Panc1 (cell line): Measurements from ENCODE around the gene CDC42EP3. TPM values are rescaled to one million over a fixed set of nuclear protein-coding genes. Genes with fewer than 3 reads are reported as not detected.

Source experiments
- ATAC-seq: fragments of 200-7000 bp; cut with Tn5 transposase; 2 replicates; pipeline ENCODE4 v1.9.1; 2020; ENCODE audit warnings: mild to moderate bottlenecking, moderate library complexity
- BruUV-seq: library from RNA; stranded (reverse); fragments of 400-500 nt; replicated peaks from 2 replicates; lab custom pipeline; 2021; lab: Mats Ljungman, UMichigan
- CTCF ChIA-PET: fragments of 300-600 bp; sonication (Branson Sonifier 250); formaldehyde crosslinking; loops from one replicate; lab custom pipeline; 2022; ENCODE audit warnings: antibody characterized with exemption; lab: Charles Lee
- POLR2A ChIA-PET: fragments of 300-600 bp; sonication (Branson Sonifier 250); formaldehyde crosslinking; loops from one replicate; lab custom pipeline; 2022; ENCODE audit warnings: antibody characterized with exemption; lab: Charles Lee
- DNase-seq: peaks from one replicate; pipeline ENCODE4 v3.0.0-alpha.2; 2010; ENCODE audit warnings: low read depth, low spot score
- H3K27ac ChIP-seq: 2 replicates; pipeline ENCODE4 v1.5.1; 2011; ENCODE audit warnings: mild to moderate bottlenecking, low read length, inconsistent platforms
- H3K27me3 ChIP-seq: fragments of 200-500 bp; sonication (Bioruptor generic); 2 replicates; pipeline ENCODE4 v1.6.0; 2014; ENCODE audit warnings: low read length, inconsistent platforms; ENCODE audit not compliant: control insufficient read depth, insufficient read depth
- H3K36me3 ChIP-seq: fragments of 200-500 bp; sonication (Bioruptor generic); 2 replicates; pipeline ENCODE4 v1.5.1; 2014; ENCODE audit warnings: inconsistent platforms, mild to moderate bottlenecking, low read length, moderate library complexity; ENCODE audit not compliant: control insufficient read depth, insufficient read depth
- H3K4me1 ChIP-seq: 2 replicates; pipeline ENCODE4 v1.5.1; 2011; ENCODE audit warnings: inconsistent platforms, mild to moderate bottlenecking, low read length, moderate library complexity; ENCODE audit not compliant: control insufficient read depth, insufficient read depth
- H3K4me3 ChIP-seq, 2 experiments: 2 replicates each; pipeline ENCODE4 v1.5.1; 2011 to 2012; ENCODE audit warnings: low read depth in 2 of 2, low read length in 2 of 2, mild to moderate bottlenecking in 2 of 2, inconsistent platforms in 1 of 2, moderate library complexity in 1 of 2
- H3K9me3 ChIP-seq: fragments of 200-500 bp; sonication (Bioruptor generic); 2 replicates; pipeline ENCODE4 v1.5.1; 2014; ENCODE audit warnings: low read depth, mild to moderate bottlenecking, inconsistent platforms, low read length, moderate library complexity; ENCODE audit not compliant: control insufficient read depth, insufficient read depth
- CTCF ChIP-seq: fragments of 450-650 bp; IDR thresholded peaks from 2 replicates; pipeline ENCODE4 v1.5.1; 2017; ENCODE audit warnings: mild to moderate bottlenecking
- POLR2AphosphoS5 ChIP-seq: IDR thresholded peaks from 2 replicates; pipeline ENCODE4 v1.6.1; 2012; ENCODE audit warnings: mild to moderate bottlenecking, low read depth, low read length, moderate library complexity
- SIN3A ChIP-seq: IDR thresholded peaks from 2 replicates; pipeline ENCODE4 v1.6.1; 2012; ENCODE audit warnings: low read depth, mild to moderate bottlenecking, low read length, moderate library complexity, borderline replicate concordance; ENCODE audit not compliant: insufficient read depth
- TCF7L2 ChIP-seq: IDR thresholded peaks from 2 replicates; pipeline ENCODE4 v1.6.1; 2011; ENCODE audit warnings: mild to moderate bottlenecking, low read depth, low read length, inconsistent platforms
- in situ Hi-C: cut with HindIII; loops from 2 replicates; pipeline ENCODE4 v1.10.0; 2016; ENCODE audit warnings: low sequenced_read_pairs, low pct_unique_long_range_greater_than_20kb
- intact Hi-C: fragments of 100-400 bp; cut with micrococcal nuclease; formaldehyde crosslinking; loops from one replicate; pipeline ENCODE4 v1.10.0; 2022; ENCODE audit not compliant: unreplicated experiment
- total RNA-seq: library from RNA; stranded (reverse); gene quantifications from one replicate; pipeline ENCODE4 v1.2.1, GENCODE V29; 2021; ENCODE audit not compliant: unreplicated experiment
- TF ChIP-seq, protein P1 (sequence below), 2 experiments: IDR thresholded peaks; 2 replicates each; pipeline ENCODE4 v1.6.1; 2011 to 2012; ENCODE audit warnings: low read depth in 2 of 2, control low read depth in 1 of 2, low read length in 1 of 2, mild to moderate bottlenecking in 1 of 2, moderate library complexity in 1 of 2; ENCODE audit not compliant: insufficient read depth in 1 of 2

Gene CDC42EP3
- total RNA-seq, 1 experiment from 2014 or later = 6.1 TPM

GRCh38 chr2:37635504-37636380 is 35.7 kb downstream of the CDC42EP3 start:
- ATAC-seq (no peak), DNase-seq (no peak)
- in situ Hi-C loops (no loop called here), intact Hi-C loops (no loop called here)
- Histone ChIP-seq H3K4me1 (no peaks in the 10 kb centered on the region), H3K27me3 (no peaks in the 10 kb centered on the region; the same call in 1 of the 2 replicates), H3K4me3 (no peak overlapping the region), H3K27ac (no peak overlapping the region), H3K9me3 (no peaks in the 10 kb centered on the region), H3K36me3 (no peaks in the 10 kb centered on the region)
- CTCF ChIA-PET = no interaction called here
- BruUV-seq = no TSS peak
- POLR2A ChIA-PET = no interaction called here
- TF ChIP-seq POLR2AphosphoS5 (no peak), TCF7L2 (no peak)
- TF ChIP-seq, protein P1, sequence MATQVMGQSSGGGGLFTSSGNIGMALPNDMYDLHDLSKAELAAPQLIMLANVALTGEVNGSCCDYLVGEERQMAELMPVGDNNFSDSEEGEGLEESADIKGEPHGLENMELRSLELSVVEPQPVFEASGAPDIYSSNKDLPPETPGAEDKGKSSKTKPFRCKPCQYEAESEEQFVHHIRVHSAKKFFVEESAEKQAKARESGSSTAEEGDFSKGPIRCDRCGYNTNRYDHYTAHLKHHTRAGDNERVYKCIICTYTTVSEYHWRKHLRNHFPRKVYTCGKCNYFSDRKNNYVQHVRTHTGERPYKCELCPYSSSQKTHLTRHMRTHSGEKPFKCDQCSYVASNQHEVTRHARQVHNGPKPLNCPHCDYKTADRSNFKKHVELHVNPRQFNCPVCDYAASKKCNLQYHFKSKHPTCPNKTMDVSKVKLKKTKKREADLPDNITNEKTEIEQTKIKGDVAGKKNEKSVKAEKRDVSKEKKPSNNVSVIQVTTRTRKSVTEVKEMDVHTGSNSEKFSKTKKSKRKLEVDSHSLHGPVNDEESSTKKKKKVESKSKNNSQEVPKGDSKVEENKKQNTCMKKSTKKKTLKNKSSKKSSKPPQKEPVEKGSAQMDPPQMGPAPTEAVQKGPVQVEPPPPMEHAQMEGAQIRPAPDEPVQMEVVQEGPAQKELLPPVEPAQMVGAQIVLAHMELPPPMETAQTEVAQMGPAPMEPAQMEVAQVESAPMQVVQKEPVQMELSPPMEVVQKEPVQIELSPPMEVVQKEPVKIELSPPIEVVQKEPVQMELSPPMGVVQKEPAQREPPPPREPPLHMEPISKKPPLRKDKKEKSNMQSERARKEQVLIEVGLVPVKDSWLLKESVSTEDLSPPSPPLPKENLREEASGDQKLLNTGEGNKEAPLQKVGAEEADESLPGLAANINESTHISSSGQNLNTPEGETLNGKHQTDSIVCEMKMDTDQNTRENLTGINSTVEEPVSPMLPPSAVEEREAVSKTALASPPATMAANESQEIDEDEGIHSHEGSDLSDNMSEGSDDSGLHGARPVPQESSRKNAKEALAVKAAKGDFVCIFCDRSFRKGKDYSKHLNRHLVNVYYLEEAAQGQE (IDR thresholded peaks at IDR 0.05; ENCODE audit: insufficient read depth in 1 of 2, low read depth in 2 of 2, low read length in 1 of 2) = no peak

DNA sequence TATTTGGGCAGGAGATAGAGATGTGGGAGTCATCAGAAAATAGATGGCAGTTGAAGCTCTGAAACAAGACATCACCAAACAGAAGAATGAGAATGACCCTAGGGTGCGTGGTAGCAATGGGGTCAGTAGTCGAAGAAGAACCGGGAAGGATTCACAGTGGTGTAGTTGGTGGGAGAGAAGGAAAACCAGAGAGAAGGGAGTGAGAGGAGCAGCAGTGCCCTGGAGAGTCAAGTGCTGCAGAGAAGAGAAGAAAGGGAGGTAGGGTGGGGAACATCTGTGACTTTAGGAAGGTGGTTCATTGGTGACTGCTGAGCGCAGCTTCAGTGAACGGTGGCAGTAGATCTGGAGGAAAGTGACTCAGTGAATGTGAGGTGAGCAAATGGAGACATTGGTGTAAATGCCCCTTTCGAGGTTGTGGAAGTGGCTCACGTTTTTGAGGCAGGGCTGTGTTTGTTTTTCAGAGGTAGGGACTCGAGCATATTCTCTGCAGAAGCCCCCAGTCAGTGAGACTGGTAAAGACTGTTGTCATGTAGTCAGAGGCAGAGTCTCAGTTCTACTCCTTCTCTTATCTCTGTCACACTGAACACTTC is 36.4 kb downstream of the CDC42EP3 start:
- no peak for DNase-seq
- in situ Hi-C loops (no loop called here), intact Hi-C loops (no loop called here)
- ChIA-PET CTCF (no interaction called here), POLR2A (no interaction called here)
- H3K27me3 ChIP-seq = no peaks in the 10 kb centered on the region; the same call in 1 of the 2 replicates
- TF ChIP-seq, protein P1 (IDR thresholded peaks at IDR 0.05; ENCODE audit: insufficient read depth in 1 of 2, low read depth in 2 of 2, low read length in 1 of 2) = no peak
- no peak for TF ChIP-seq CTCF
- TF ChIP-seq TCF7L2 = no peak
- TF ChIP-seq SIN3A = no peak
- TF ChIP-seq POLR2AphosphoS5 = no peak
- H3K9me3 ChIP-seq = no peaks in the 10 kb centered on the region
- ATAC-seq = no peak
- H3K4me1 ChIP-seq = no peaks in the 10 kb centered on the region
- BruUV-seq = no TSS peak
- no peak overlapping the region for H3K27ac ChIP-seq
- H3K4me3 ChIP-seq = no peak overlapping the region
- no peaks in the 10 kb centered on the region for H3K36me3 ChIP-seq
